HFF-Myc (cell line): ENCODE results near the gene MVK.

Experiments used
- DNase-seq: peaks from one replicate; pipeline ENCODE4 v3.0.0-alpha.2; 2011; ENCODE audit warnings: low read depth; ENCODE audit errors: extremely low read depth
- H3K4me3 ChIP-seq: replicated peaks from 2 replicates; pipeline ENCODE4 v1.5.1; 2011; ENCODE audit warnings: low read depth, mild to moderate bottlenecking, control low read depth, low read length
- TF ChIP-seq, protein P1 (sequence below): IDR thresholded peaks from 2 replicates; pipeline ENCODE4 v1.5.1; 2012; ENCODE audit warnings: mild to moderate bottlenecking, low read depth, low read length, control low read depth; ENCODE audit errors: missing control alignments

The MVK gene

GRCh38 chr12:109637348-109637747 lies 63.8 kb downstream of the MVK start:
- no peak for DNase-seq
- TF ChIP-seq, protein P1, sequence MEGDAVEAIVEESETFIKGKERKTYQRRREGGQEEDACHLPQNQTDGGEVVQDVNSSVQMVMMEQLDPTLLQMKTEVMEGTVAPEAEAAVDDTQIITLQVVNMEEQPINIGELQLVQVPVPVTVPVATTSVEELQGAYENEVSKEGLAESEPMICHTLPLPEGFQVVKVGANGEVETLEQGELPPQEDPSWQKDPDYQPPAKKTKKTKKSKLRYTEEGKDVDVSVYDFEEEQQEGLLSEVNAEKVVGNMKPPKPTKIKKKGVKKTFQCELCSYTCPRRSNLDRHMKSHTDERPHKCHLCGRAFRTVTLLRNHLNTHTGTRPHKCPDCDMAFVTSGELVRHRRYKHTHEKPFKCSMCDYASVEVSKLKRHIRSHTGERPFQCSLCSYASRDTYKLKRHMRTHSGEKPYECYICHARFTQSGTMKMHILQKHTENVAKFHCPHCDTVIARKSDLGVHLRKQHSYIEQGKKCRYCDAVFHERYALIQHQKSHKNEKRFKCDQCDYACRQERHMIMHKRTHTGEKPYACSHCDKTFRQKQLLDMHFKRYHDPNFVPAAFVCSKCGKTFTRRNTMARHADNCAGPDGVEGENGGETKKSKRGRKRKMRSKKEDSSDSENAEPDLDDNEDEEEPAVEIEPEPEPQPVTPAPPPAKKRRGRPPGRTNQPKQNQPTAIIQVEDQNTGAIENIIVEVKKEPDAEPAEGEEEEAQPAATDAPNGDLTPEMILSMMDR = no peak
- no peak overlapping the region for H3K4me3 ChIP-seq

- DNase-seq = no peak
- H3K4me3 ChIP-seq = no peak overlapping the region
- TF ChIP-seq, protein P1 = no peak
Observed at GRCh38 chr12:109637996-109638395, 64.4 kb downstream of the MVK start.

- H3K4me3 ChIP-seq = no peak overlapping the region
- no peak for DNase-seq
- TF ChIP-seq, protein P1 = no peak
Observed at GRCh38 chr12:109638735-109639134, 65.1 kb downstream of the MVK start.

DNA sequence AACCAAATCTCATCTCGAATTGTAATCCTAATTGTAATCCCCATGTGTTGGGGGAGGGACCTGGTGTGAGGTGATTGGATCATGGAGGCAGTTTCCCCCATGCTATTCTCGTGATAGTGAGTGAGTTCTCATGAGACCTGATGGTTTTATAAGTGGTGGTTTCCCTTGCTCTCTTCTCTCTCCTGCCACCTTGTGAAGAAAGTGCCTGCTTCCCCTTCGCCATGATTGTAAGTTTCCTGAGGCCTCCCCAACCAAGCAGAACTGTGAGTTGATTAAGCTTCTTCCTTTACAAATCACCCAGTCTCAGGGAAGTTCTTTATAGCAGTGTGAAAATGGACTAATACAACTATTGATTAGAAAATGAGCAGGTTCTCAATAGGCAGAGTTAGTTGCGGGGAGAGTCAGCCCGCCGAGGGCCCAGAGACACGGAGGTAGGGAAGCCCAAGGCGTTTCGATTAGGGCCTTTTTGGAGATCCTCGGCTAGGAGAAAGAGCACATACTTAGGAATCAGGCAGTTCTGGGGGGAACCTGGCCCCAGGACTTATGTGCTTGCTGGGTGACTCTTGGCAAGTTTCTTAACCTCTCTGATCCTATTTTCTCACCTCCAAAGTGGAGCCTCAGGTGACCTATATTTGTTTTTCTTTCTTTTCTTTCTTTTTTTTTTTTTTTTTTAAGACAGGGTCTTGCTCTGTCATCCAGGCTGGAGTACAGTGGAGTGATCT lies 65.7 kb downstream of the MVK start:
- DNase-seq = no peak
- TF ChIP-seq, protein P1 = no peak

GRCh38 chr12:109640961-109641360 lies 67.4 kb downstream of the MVK start:
- TF ChIP-seq, protein P1 = no peak
- H3K4me3 ChIP-seq = no peak overlapping the region
- no peak for DNase-seq

More for the DNA sequence above, 65.7 kb downstream of the MVK start:
- H3K4me3 ChIP-seq = no peak overlapping the region

DNA sequence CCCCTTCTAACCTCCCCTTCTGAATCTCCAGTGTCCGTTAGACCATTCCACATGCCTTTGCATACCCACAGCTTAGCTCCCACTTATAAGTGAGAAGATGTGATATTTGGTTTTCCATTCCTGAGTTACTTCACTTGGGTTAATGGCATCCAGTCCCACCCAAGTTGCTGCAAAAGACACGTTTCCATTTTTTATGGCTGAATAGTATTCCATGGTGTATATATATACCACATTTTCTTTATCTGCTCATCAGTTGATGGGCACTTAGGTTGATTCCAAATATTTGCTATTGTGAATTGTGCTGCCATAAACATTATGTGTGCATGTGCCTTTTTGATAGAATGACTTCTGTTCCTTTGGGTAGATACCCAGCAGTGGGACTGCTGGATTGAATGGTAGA lies 67.8 kb downstream of the MVK start:
- TF ChIP-seq, protein P1 = no peak
- H3K4me3 ChIP-seq = no peak overlapping the region
- DNase-seq = no peak
